ENCODE results near the gene STT3B. TPM values are rescaled to one million over a fixed set of nuclear protein-coding genes. Genes with fewer than 3 reads are reported as not detected.

Gene STT3B
- total and polyA plus RNA-seq, 2 of the 13 experiments (the other 11 are each of a cell fraction or from before 2014, with no cell fraction given), result 85.0 to 205 TPM

GRCh38 chr3:31659246-31659645 lies 126.5 kb downstream of the STT3B start (continued):
- TF ChIP-seq PHF21A (CRISPR knock-in tag; IDR thresholded peaks at IDR 0.05) (no peak), ZNF775 (CRISPR knock-in tag; IDR thresholded peaks at IDR 0.05; ENCODE audit: borderline replicate concordance) (no peak), ZNF841 (CRISPR knock-in tag; IDR thresholded peaks at IDR 0.05; ENCODE audit: borderline replicate concordance) (no peak), ATF5 (CRISPR knock-in tag; IDR thresholded peaks at IDR 0.05; ENCODE audit: low read depth) (no peak), ZBTB25 (CRISPR knock-in tag; IDR thresholded peaks at IDR 0.05) (no peak), ZFP90 (CRISPR knock-in tag; IDR thresholded peaks at IDR 0.05; ENCODE audit: borderline replicate concordance) (no peak), ZFP36 (IDR thresholded peaks at IDR 0.05; ENCODE audit: borderline replicate concordance, low read depth, low read length, partially characterized antibody) (no peak), CSRNP1 (CRISPR knock-in tag; IDR thresholded peaks at IDR 0.05) (no peak), ZNF580 (CRISPR knock-in tag; IDR thresholded peaks at IDR 0.05; ENCODE audit: borderline replicate concordance, low read depth) (no peak)

DNA sequence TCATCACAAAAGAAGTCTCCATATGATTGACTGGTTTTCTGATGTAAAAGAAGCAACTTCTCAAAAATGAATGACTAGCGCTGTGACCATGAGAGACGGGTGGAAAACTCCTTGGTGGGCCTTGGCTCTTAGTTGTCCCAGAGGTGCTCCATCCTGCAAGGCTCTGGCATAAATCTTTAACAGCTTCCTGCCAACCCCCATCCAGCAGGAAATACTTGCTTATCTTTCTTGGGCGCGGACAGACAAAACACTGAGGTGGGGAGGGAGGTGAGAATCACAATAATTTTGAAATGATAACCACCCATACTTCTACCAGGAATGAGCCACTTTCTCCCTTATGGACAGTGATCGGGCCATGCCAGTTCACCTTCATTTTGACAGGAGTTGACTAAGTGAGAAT lies 128.6 kb downstream of the STT3B start:
- no peaks in the 10 kb centered on the region for H4K20me1 ChIP-seq (ENCODE audit: insufficient read depth, low read length)
- POLR2A ChIA-PET, result no interaction called here
- H3K27me3 ChIP-seq (ENCODE audit: control insufficient read depth in 1 of 2, insufficient read depth in 2 of 2, low read length in 2 of 2), result no peaks in the 10 kb centered on the region
- in situ Hi-C loops (cut with HindIII; ENCODE audit: extremely low pct_ligation_motif_present, low pct_unique_long_range_greater_than_20kb), result no loop called here
- no peak for TF ChIP-seq KDM5A (IDR thresholded peaks at IDR 0.05; ENCODE audit: borderline replicate concordance, low read length)
- TF ChIP-seq STAT5B (CRISPR knock-in tag; IDR thresholded peaks at IDR 0.05), result no peak
- TF ChIP-seq PCBP2 (optimal IDR thresholded peaks at IDR 0.05; ENCODE audit: low read depth, low read length, poor library complexity, severe bottlenecking), result no peak
- TF ChIP-seq HDAC6 (IDR thresholded peaks at IDR 0.05; ENCODE audit: low read depth, low read length), result no peak
- no peak for TF ChIP-seq TBL1XR1 (IDR thresholded peaks at IDR 0.05; ENCODE audit: borderline replicate concordance, low read length, partially characterized antibody)
- no peak for TF ChIP-seq MTERF4 (CRISPR knock-in tag; IDR thresholded peaks at IDR 0.05)
- WGBS (ENCODE audit: low lambda C conversion rate), result 97% methylated on average over 5 of the region's 5 CpGs
- H3K79me2 ChIP-seq (ENCODE audit: insufficient read depth, low read length), result no peaks in the 10 kb centered on the region
- H3K36me3 ChIP-seq (replicated peaks in 1 of 2; ENCODE audit: control insufficient read depth in 1 of 2, insufficient read depth in 2 of 2, low read length in 2 of 2), result peaks cover 11 to 19% of the 10 kb centered on the region in 2 experiments; a peak in 3 of 5 replicates
- no peak overlapping the region for H3K9ac ChIP-seq (ENCODE audit: insufficient read depth, low read depth, low read length)
- ATAC-seq (no peak), FAIRE-seq (no peak), DNase-seq (ENCODE audit: low spot score) (no peak)
- no peak overlapping the region for H2AFZ ChIP-seq (ENCODE audit: low read length)
- peaks cover 14% of the 10 kb centered on the region for H3K4me1 ChIP-seq (ENCODE audit: insufficient read depth, low read length)
- no peak overlapping the region for H3K4me3 ChIP-seq (replicated peaks in 1 of 3; ENCODE audit: insufficient read depth in 1 of 3, low read depth in 2 of 3, low read length in 3 of 3)
- intact Hi-C loops (cut with micrococcal nuclease; ENCODE audit: unreplicated experiment), result no loop called here
- no peak overlapping the region for H3K27ac ChIP-seq (ENCODE audit: extremely low read length, insufficient read depth, low read length)
- CTCF ChIA-PET (ENCODE audit: low intra/inter-chr PET ratio, low total read pairs), result no interaction called here
- H3K9me3 ChIP-seq (ENCODE audit: low read length), result no peaks in the 10 kb centered on the region
- no peak overlapping the region for H3K4me2 ChIP-seq (ENCODE audit: low read depth, low read length)
- no TSS peak for BruUV-seq (replicated peaks)
